SU-DHL-6 (cell line): Measurements from ENCODE around the gene OR6C65.
"Not testable (repeated sequence)": the region's sequence is repeated elsewhere in the genome, so short reads cannot be mapped to it uniquely, and the experiment has no call there.

Experiments
- H2AFZ ChIP-seq: fragments of 200-600 bp; sonication (generic); 2 replicates; pipeline ENCODE4 v1.6.1; 2014; ENCODE audit warnings: low read depth, mild to moderate bottlenecking, moderate library complexity, mixed read lengths, antibody characterized with exemption, low read length; ENCODE audit not compliant: severe bottlenecking
- H3F3A ChIP-seq: fragments of 200-600 bp; shearing (Covaris generic); 2 replicates; pipeline ENCODE4 v1.6.0; 2016; ENCODE audit warnings: antibody characterized with exemption, mild to moderate bottlenecking; ENCODE audit not compliant: insufficient read depth
- H3K27ac ChIP-seq: fragments of 200-600 bp; sonication (generic); 2 replicates; pipeline ENCODE4 v1.5.1; 2016; ENCODE audit warnings: low read depth, mild to moderate bottlenecking, low read length, moderate library complexity, mixed read lengths
- H3K27me3 ChIP-seq: fragments of 200-600 bp; sonication (generic), shearing (Covaris generic); 2 replicates; pipeline ENCODE4 v1.6.0; 2014; ENCODE audit warnings: mild to moderate bottlenecking, low read length
- H3K36me3 ChIP-seq: fragments of 200-600 bp; sonication (generic); 2 replicates; pipeline ENCODE4 v1.6.1; 2014; ENCODE audit warnings: mild to moderate bottlenecking, low read length, mixed read lengths
- H3K4me2 ChIP-seq: fragments of 300-600, 200-600 bp; shearing (Covaris generic), sonication (generic); 2 replicates; pipeline ENCODE4 v1.6.0; 2014; ENCODE audit warnings: low read length, low read depth, mild to moderate bottlenecking; ENCODE audit not compliant: poor library complexity, severe bottlenecking
- H3K4me3 ChIP-seq: fragments of 200-600 bp; sonication (generic); 2 replicates; pipeline ENCODE4 v1.5.1; 2014; ENCODE audit warnings: antibody characterized with exemption, low read length, mild to moderate bottlenecking, mixed read lengths; ENCODE audit not compliant: insufficient read depth, poor library complexity, severe bottlenecking
- H3K79me2 ChIP-seq: fragments of 200-600 bp; sonication (generic); 2 replicates; pipeline ENCODE4 v1.6.1; 2014; ENCODE audit warnings: mild to moderate bottlenecking, low read length, moderate library complexity; ENCODE audit not compliant: insufficient read depth
- H3K9ac ChIP-seq: fragments of 200-600 bp; sonication (generic); 2 replicates; pipeline ENCODE4 v1.7.0; 2014; ENCODE audit warnings: mild to moderate bottlenecking, low read length
- H3K9me2 ChIP-seq: fragments of 200-600 bp; sonication (generic); replicated peaks from 2 replicates; pipeline ENCODE4 v1.6.1; 2014; ENCODE audit warnings: low read length; ENCODE audit not compliant: insufficient read depth
- H3K9me3 ChIP-seq: fragments of 200-600 bp; sonication (generic); 2 replicates; pipeline ENCODE4 v1.6.1; 2014; ENCODE audit warnings: low read length, mixed read lengths; ENCODE audit not compliant: insufficient read depth
- H4K20me1 ChIP-seq: fragments of 200-600 bp; sonication (generic); 2 replicates; pipeline ENCODE4 v1.6.1; 2014; ENCODE audit warnings: low read depth, mild to moderate bottlenecking, antibody characterized with exemption, low read length, moderate library complexity, mixed read lengths
- EZH2phosphoT487 ChIP-seq: fragments of 200-600 bp; sonication (generic), shearing (Covaris generic); conservative IDR thresholded peaks from 2 replicates; pipeline ENCODE4 v1.6.1; 2018; ENCODE audit warnings: mild to moderate bottlenecking, antibody characterized with exemption, low read length, moderate library complexity, mixed read lengths
- TF ChIP-seq, protein P1 (sequence below): fragments of 200-600 bp; sonication (generic); IDR thresholded peaks from one replicate; pipeline ENCODE4 v1.5.1; 2017; ENCODE audit warnings: antibody characterized with exemption, mild to moderate bottlenecking, low read length, moderate library complexity; ENCODE audit not compliant: insufficient read depth, poor library complexity, severe bottlenecking

OR6C65 gene

DNA sequence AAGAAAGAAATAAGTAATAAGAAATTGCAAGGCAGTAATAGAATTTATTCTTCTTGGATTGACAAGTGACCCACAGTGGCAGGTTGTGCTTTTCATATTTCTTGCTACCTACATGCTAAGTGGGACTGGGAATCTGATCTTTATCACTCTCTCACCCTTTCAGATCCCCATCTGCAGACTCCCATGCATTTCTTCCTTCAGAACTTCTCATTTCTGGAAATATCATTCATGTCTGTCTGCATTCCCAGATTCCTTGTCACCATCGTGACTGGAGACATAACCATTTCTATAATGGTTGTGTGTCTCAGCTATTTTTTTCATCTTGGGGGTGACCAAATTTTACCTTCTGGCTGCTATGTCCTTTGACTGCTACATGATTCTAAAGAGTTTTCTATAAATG, 4.0 kb upstream of the OR6C65 start:
- Histone ChIP-seq H3F3A (no peaks in the 10 kb centered on the region), H3K9me3 (no peaks in the 10 kb centered on the region), H3K27ac (no peak overlapping the region), H3K79me2 (no peaks in the 10 kb centered on the region), H3K4me2 (no peak overlapping the region), H3K36me3 (no peaks in the 10 kb centered on the region), H4K20me1 (no peaks in the 10 kb centered on the region), H3K9ac (no peak overlapping the region), H3K4me3 (no peak overlapping the region), H3K27me3 (no peaks in the 10 kb centered on the region), H3K9me2 (no peaks in the 10 kb centered on the region), H2AFZ (no peak overlapping the region)
- no peak for TF ChIP-seq EZH2phosphoT487
- TF ChIP-seq, protein P1, sequence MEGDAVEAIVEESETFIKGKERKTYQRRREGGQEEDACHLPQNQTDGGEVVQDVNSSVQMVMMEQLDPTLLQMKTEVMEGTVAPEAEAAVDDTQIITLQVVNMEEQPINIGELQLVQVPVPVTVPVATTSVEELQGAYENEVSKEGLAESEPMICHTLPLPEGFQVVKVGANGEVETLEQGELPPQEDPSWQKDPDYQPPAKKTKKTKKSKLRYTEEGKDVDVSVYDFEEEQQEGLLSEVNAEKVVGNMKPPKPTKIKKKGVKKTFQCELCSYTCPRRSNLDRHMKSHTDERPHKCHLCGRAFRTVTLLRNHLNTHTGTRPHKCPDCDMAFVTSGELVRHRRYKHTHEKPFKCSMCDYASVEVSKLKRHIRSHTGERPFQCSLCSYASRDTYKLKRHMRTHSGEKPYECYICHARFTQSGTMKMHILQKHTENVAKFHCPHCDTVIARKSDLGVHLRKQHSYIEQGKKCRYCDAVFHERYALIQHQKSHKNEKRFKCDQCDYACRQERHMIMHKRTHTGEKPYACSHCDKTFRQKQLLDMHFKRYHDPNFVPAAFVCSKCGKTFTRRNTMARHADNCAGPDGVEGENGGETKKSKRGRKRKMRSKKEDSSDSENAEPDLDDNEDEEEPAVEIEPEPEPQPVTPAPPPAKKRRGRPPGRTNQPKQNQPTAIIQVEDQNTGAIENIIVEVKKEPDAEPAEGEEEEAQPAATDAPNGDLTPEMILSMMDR: no peak

DNA sequence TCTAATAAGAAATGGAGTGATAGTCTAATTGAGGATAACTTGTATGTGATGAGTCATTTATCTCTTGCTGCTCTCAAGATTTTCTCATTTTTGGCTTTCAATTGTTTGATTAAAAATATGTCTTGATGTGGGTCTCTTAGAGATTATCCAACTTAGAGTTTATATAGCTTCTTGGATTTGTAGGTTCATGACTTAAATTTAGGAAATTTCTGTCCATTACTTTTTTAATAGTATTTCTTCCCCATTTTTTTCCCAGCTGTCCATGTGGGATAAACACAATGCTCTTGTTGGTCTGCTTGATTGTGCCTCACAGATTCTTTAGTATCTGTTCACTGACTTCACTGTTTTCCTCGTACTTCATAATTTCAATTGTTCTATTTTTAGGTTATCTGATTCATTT, 7.5 kb downstream of the OR6C65 start:
- H3F3A ChIP-seq: no peaks in the 10 kb centered on the region
- no peaks in the 10 kb centered on the region for H3K79me2 ChIP-seq
- no peaks in the 10 kb centered on the region for H3K27me3 ChIP-seq
- H4K20me1 ChIP-seq: no peaks in the 10 kb centered on the region
- H3K9me2 ChIP-seq: no peaks in the 10 kb centered on the region
- H2AFZ ChIP-seq: no peak overlapping the region
- no peak overlapping the region for H3K4me2 ChIP-seq
- no peak overlapping the region for H3K9ac ChIP-seq
- H3K27ac ChIP-seq: no peak overlapping the region
- no peak overlapping the region for H3K4me3 ChIP-seq
- H3K36me3 ChIP-seq: no peaks in the 10 kb centered on the region
- H3K9me3 ChIP-seq: no peaks in the 10 kb centered on the region
- TF ChIP-seq, protein P1: no peak
- TF ChIP-seq EZH2phosphoT487: no peak

DNA sequence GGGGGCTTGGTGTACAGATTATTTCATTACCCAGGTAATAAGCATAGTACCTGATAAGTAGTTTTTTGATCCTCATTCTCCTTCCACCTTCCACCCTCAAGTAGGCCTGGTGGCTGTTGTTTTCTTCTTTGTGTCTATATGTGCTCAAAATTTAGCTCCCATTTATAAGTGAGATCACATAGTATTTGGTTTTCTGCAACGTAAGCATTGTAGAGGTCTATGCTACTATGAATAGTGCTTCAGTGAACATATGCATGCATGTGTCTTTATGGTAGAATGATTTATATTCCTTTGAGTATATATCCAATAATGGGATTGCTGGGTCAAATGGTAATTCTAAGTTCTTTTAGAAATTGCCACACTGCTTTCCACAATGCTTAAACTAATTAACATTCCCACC, 8.8 kb downstream of the OR6C65 start:
- not testable (repeated sequence) for H3K4me2 ChIP-seq, H3K9ac ChIP-seq, H3K27ac ChIP-seq, H3K36me3 ChIP-seq, H3K79me2 ChIP-seq, H4K20me1 ChIP-seq, H3K9me3 ChIP-seq, H3F3A ChIP-seq, H3K4me3 ChIP-seq, H3K27me3 ChIP-seq, H2AFZ ChIP-seq, H3K9me2 ChIP-seq

DNA sequence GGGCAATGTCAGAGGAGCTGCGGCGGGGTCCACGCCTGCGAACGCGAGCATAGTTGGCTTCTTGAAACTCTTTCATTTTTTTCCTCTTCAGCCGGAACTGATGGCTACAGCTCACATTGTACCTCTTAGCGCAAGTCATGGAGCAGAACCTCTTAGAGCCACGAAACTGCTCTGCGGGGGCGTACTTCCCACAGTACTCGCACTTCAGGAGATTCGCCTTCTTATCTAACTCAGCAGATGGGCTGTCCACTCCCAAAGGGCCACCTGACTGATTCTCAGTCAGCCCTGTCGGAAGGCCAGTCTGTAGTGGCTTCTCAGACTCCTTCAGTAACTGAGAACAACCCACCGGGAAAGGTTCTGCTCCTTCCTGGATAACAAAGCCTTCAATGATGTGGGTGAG, 11.8 kb downstream of the OR6C65 start:
- not testable (repeated sequence) for H3K27me3 ChIP-seq, H3K27ac ChIP-seq, H2AFZ ChIP-seq, H3K9ac ChIP-seq, H4K20me1 ChIP-seq, H3K4me3 ChIP-seq, H3K9me2 ChIP-seq, H3K36me3 ChIP-seq, H3F3A ChIP-seq, H3K79me2 ChIP-seq, H3K9me3 ChIP-seq, H3K4me2 ChIP-seq

DNA sequence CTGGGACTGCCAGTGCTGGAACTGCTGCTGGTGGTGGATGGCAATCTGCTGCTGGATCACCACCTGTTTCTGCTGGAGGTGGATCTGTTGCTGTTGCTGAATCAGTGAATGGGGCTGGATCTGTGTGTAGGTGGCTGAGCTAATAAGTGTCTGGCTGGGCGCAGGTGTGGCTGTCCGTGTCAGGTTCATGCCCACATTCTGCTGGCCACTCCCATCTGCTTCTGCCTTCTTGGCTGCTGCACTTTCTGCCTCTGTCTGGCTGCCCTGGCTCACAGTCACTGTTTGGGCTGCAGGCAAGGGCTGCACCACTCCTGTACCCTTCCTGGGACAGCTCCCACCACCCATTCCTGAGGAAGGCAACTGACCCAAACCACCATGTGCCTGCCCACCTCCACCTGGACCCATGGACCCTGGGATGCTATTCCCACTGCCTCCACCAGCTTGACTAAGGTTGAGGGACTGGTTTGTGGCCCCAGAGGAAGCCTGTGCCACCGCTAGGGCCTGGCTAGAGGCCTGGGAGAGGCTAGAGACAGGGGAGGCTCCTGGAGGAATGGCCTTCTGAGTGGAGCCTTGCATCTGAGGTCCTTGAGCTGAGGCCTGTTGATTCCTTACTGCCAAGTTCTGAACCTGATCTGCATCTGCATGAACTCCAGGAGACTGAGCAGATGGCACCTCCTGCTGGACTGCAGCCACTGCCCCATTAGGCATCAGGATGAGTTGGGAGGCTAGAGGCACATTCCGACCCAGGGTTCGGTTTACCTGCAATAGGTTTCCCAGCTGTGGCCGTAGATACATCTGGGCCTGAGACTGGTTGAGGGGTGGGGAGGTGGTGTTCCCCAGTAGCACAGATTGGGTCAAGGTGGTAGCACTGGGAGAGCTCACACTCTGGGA, 13.4 kb downstream of the OR6C65 start:
- not testable (repeated sequence) for H3K27ac ChIP-seq, H3K9me2 ChIP-seq, H3K4me3 ChIP-seq, H3F3A ChIP-seq, H2AFZ ChIP-seq, H3K79me2 ChIP-seq, H4K20me1 ChIP-seq, H3K9ac ChIP-seq, H3K36me3 ChIP-seq, H3K9me3 ChIP-seq, H3K27me3 ChIP-seq, H3K4me2 ChIP-seq

DNA sequence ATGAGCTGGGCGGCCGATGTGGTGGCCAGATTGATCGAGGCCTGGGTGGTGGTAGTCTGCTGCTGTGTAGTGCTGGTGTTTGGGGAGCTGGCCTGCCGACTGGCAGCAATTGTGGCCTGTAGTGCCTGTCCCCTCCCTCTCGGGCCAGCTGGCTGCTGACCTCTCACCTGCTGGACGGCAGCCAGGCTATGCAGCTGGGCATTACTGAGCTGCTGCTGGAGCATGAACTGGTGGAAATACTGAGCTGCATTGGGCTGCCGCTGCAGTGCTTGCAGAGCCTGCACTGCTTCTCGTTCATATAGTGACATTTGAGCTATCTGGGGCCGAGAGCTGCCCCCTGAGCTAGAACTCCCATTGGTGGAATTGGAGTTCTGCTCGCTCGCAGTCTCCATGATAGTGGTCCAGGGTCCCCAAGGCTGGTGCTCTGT, 14.1 kb downstream of the OR6C65 start:
- H3K27ac ChIP-seq, H3K27me3 ChIP-seq, H3K36me3 ChIP-seq, H3K4me3 ChIP-seq, H3K79me2 ChIP-seq, H3K4me2 ChIP-seq, H3K9me3 ChIP-seq, H2AFZ ChIP-seq, H4K20me1 ChIP-seq, H3K9ac ChIP-seq, H3K9me2 ChIP-seq, H3F3A ChIP-seq: not testable (repeated sequence)
